ENCODE data around the gene SYNGR4. TPM values are rescaled to one million over a fixed set of nuclear protein-coding genes. Genes with fewer than 3 reads are reported as not detected.

The SYNGR4 gene
- total RNA-seq, 1 experiment from 2014 or later: not detected

DNA sequence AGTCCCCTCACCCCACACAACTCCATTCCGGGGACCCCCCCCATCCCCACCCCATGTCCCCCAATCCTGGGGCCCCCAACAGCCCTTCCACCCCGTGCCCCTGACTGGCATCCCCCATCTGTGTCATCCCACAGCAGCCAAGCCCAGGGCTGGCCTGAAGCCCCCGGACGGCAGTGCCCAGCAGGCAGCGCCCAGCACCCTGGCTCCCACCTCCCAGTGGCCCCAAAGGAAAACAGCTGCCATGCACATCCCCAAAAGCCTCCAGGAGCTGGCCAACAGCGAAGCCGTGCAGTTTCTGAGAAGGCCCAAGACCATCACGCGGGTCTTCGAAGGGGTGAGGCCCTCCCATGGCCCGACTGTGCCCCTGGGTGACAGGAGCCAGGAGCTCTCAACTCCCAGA is 1.4 kb downstream of the SYNGR4 start:
- no peaks in the 10 kb centered on the region for H3K36me3 ChIP-seq (ENCODE audit: insufficient read depth, low read length, poor library complexity, severe bottlenecking)
- no TSS peak for BruUV-seq (replicated peaks)
- POLR2A ChIA-PET (ENCODE audit: low non-redundant PET): no interaction called here
- H3K9me3 ChIP-seq (ENCODE audit: low read depth, low read length, poor library complexity, severe bottlenecking): no peaks in the 10 kb centered on the region
- H3K27ac ChIP-seq (ENCODE audit: low read depth, low read length, poor library complexity, severe bottlenecking): no peak overlapping the region
- CTCF ChIA-PET: no interaction called here
- TF ChIP-seq, protein P1, sequence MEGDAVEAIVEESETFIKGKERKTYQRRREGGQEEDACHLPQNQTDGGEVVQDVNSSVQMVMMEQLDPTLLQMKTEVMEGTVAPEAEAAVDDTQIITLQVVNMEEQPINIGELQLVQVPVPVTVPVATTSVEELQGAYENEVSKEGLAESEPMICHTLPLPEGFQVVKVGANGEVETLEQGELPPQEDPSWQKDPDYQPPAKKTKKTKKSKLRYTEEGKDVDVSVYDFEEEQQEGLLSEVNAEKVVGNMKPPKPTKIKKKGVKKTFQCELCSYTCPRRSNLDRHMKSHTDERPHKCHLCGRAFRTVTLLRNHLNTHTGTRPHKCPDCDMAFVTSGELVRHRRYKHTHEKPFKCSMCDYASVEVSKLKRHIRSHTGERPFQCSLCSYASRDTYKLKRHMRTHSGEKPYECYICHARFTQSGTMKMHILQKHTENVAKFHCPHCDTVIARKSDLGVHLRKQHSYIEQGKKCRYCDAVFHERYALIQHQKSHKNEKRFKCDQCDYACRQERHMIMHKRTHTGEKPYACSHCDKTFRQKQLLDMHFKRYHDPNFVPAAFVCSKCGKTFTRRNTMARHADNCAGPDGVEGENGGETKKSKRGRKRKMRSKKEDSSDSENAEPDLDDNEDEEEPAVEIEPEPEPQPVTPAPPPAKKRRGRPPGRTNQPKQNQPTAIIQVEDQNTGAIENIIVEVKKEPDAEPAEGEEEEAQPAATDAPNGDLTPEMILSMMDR (conservative IDR thresholded peaks at IDR 0.05; ENCODE audit: low read depth, low read length): no peak
- TF ChIP-seq EZH2 (IDR thresholded peaks at IDR 0.05; ENCODE audit: borderline replicate concordance, low read depth, low read length, poor library complexity, severe bottlenecking): no peak
- intact Hi-C loops (cut with micrococcal nuclease; ENCODE audit: unreplicated experiment): no loop called here
- peaks cover 9% of the 10 kb centered on the region for H3K4me1 ChIP-seq (ENCODE audit: insufficient read depth, low read length, poor library complexity, severe bottlenecking)
- no peak for DNase-seq (ENCODE audit: low spot score)
- H3K27me3 ChIP-seq (replicated peaks; ENCODE audit: insufficient read depth, low read depth, low read length, poor library complexity): no peaks in the 10 kb centered on the region
- H3K4me3 ChIP-seq (ENCODE audit: low read depth, low read length, poor library complexity, severe bottlenecking): no peak overlapping the region

DNA sequence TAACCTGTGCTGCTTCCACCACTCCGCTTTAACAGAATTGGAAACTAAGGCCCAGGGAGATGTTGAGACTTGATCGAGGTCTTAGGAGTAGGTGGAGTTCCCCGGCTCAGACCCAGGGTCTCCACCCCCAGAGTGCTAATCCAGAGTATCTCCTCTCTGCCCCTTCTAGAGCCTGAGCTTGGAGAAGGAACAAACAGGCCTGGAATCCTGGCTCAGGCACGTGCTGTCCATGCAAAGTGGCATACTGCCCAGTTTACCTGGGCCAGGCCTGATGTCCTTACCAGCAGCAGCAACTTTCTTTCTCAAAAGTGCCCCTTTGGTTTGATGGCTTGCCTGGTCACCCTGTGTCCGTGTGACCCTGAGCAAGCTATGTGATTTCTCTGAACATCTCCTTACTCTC is 3.7 kb downstream of the SYNGR4 start:
- no peak overlapping the region for H3K27ac ChIP-seq (ENCODE audit: low read depth, low read length, poor library complexity, severe bottlenecking)
- no peaks in the 10 kb centered on the region for H3K27me3 ChIP-seq (replicated peaks; ENCODE audit: insufficient read depth, low read depth, low read length, poor library complexity)
- no peak overlapping the region for H3K4me3 ChIP-seq (ENCODE audit: low read depth, low read length, poor library complexity, severe bottlenecking)
- no peak for DNase-seq (ENCODE audit: low spot score)
- intact Hi-C loops (cut with micrococcal nuclease; ENCODE audit: unreplicated experiment): no loop called here
- CTCF ChIA-PET: interaction anchor here (1.0 kb wide), 1 partner anchor 24 kb away, joined by 3 read pairs; the partner anchor contains the start of gene KDELR1
- H3K36me3 ChIP-seq (ENCODE audit: insufficient read depth, low read length, poor library complexity, severe bottlenecking): no peaks in the 10 kb centered on the region
- no peak for TF ChIP-seq EZH2 (IDR thresholded peaks at IDR 0.05; ENCODE audit: borderline replicate concordance, low read depth, low read length, poor library complexity, severe bottlenecking)
- TF ChIP-seq, protein P1 (conservative IDR thresholded peaks at IDR 0.05; ENCODE audit: low read depth, low read length): no peak
- no TSS peak for BruUV-seq (replicated peaks)
- H3K4me1 ChIP-seq (ENCODE audit: insufficient read depth, low read length, poor library complexity, severe bottlenecking): peaks cover 15% of the 10 kb centered on the region
- POLR2A ChIA-PET (ENCODE audit: low non-redundant PET): no interaction called here
- no peaks in the 10 kb centered on the region for H3K9me3 ChIP-seq (ENCODE audit: low read depth, low read length, poor library complexity, severe bottlenecking)

DNA sequence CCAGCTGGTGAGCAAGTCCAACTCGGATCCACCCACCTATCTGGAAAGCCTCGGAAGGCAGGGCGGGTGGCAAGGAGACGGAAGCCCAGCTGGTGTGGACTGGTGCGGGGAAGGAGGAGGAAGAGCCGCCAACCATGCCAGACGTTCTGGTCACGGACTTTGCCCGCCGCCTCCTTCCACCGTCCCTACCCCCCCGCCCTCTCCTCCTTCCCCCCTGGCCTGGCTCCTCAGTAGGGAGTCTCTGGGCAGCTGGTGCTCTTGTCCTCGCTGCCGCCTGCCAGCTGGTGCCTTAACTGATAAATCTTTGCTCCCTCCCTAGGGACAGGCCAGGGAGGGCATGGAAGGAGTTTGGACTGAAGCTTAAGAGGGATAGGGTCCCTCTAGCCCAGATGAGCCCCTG is 4.8 kb downstream of the SYNGR4 start:
- Histone ChIP-seq H3K9me3 (ENCODE audit: low read depth, low read length, poor library complexity, severe bottlenecking) (no peaks in the 10 kb centered on the region), H3K27ac (ENCODE audit: low read depth, low read length, poor library complexity, severe bottlenecking) (no peak overlapping the region), H3K36me3 (ENCODE audit: insufficient read depth, low read length, poor library complexity, severe bottlenecking) (no peaks in the 10 kb centered on the region), H3K4me1 (ENCODE audit: insufficient read depth, low read length, poor library complexity, severe bottlenecking) (peaks cover 17% of the 10 kb centered on the region), H3K4me3 (ENCODE audit: low read depth, low read length, poor library complexity, severe bottlenecking) (no peak overlapping the region), H3K27me3 (replicated peaks; ENCODE audit: insufficient read depth, low read depth, low read length, poor library complexity) (no peaks in the 10 kb centered on the region)
- intact Hi-C loops (cut with micrococcal nuclease; ENCODE audit: unreplicated experiment): no loop called here
- ChIA-PET POLR2A (ENCODE audit: low non-redundant PET) (interaction anchor here (0.7 kb wide), 1 partner anchor 161 kb away, joined by 4 read pairs; no protein-coding TSS in a partner anchor), CTCF (no interaction called here)
- no peak for DNase-seq (ENCODE audit: low spot score)
- TF ChIP-seq EZH2 (IDR thresholded peaks at IDR 0.05; ENCODE audit: borderline replicate concordance, low read depth, low read length, poor library complexity, severe bottlenecking): no peak
- BruUV-seq (replicated peaks): no TSS peak

DNA sequence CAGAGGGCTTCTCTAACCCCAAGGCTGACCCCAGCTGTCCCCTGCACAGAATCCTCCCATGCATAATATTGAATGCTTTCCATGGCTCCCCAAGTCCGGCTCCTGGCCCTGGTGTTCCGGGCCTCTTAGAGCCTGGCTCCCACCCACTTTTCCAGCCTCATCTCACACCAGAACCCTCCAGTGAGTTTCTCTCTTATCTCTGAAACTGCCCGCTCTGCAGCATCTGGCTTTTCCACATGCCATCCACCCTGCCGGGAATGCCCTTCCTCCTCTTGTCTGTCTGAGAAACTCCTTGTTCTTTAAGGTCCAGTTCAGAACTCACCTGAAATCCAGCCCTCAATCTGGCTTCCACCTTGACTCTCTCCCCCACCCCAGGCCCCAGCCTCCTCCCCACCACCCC is 6.8 kb downstream of the SYNGR4 start:
- no peak for TF ChIP-seq EZH2 (IDR thresholded peaks at IDR 0.05; ENCODE audit: borderline replicate concordance, low read depth, low read length, poor library complexity, severe bottlenecking)
- TF ChIP-seq, protein P1 (conservative IDR thresholded peaks at IDR 0.05; ENCODE audit: low read depth, low read length): no peak
- no peaks in the 10 kb centered on the region for H3K36me3 ChIP-seq (ENCODE audit: insufficient read depth, low read length, poor library complexity, severe bottlenecking)
- H3K27ac ChIP-seq (ENCODE audit: low read depth, low read length, poor library complexity, severe bottlenecking): no peak overlapping the region
- BruUV-seq (replicated peaks): no TSS peak
- no peak for DNase-seq (ENCODE audit: low spot score)
- no peaks in the 10 kb centered on the region for H3K9me3 ChIP-seq (ENCODE audit: low read depth, low read length, poor library complexity, severe bottlenecking)
- H3K4me3 ChIP-seq (ENCODE audit: low read depth, low read length, poor library complexity, severe bottlenecking): no peak overlapping the region
- peaks cover 12% of the 10 kb centered on the region for H3K4me1 ChIP-seq (ENCODE audit: insufficient read depth, low read length, poor library complexity, severe bottlenecking)
- H3K27me3 ChIP-seq (replicated peaks; ENCODE audit: insufficient read depth, low read depth, low read length, poor library complexity): no peaks in the 10 kb centered on the region
- CTCF ChIA-PET: interaction anchor here (2.8 kb wide), 1 partner anchor 20 kb away, joined by 10 read pairs; the partner anchor contains the start of gene KDELR1
- intact Hi-C loops (cut with micrococcal nuclease; ENCODE audit: unreplicated experiment): no loop called here
- POLR2A ChIA-PET (ENCODE audit: low non-redundant PET): no interaction called here
